D341Med (cell line): ENCODE measurements around the gene LACTBL1.

Source experiments
- DNase-seq: peaks from one replicate; pipeline ENCODE4 v3.0.0; 2012; ENCODE audit warnings: low spot score

The LACTBL1 gene

DNA sequence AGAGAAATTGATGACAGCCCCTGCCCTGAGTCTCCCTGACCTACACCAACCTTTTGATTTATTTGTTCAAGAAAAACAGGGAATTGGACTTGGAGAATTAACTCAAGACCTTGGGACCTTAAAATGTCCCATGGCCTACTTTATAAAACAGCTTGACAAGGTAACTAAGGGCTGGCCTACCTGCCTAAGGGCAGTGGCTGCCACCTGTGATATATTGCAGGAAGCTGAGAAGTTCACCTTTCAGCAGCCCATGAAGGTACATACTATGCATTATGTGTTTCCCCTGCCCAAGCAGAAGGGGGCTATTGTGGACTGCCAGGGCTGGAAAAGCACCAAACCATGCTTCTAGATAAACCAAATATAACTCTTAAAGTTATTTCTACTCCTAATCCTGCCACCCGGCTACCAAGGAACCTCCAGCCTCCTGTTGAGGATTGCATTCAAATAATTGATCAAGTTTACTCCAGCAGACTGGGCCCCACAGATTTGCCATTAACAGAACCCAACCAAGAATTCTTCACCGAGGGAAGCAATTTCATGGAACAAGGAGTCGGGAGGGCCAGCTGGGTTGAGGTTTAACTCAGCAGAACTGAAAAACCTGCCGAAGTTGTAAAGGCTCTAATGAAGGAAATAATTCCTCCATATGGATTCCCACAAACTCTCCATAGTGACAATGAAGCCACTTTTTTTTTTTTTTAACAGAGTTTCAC is 28.2 kb downstream of the LACTBL1 start:
- DNase-seq, result no peak

DNA sequence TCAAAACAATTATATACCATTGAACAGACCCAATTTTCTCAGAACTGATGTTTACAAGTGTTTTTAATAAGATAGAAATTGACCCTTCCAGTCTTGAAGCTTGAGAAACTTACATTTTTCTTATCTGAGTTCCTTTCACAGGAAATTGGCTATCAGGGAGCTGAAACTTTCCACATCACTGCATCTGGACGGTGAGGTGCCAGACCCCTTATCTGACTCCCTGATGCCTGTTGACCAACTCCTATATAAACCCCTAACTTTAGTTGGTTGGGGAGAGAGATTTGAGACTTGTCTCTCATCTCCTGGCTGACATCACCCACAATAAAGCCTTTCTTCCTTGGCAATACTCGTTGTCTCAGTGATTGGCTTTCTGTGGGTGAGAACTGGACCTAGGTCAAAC is 31.4 kb downstream of the LACTBL1 start:
- DNase-seq, result no peak

DNA sequence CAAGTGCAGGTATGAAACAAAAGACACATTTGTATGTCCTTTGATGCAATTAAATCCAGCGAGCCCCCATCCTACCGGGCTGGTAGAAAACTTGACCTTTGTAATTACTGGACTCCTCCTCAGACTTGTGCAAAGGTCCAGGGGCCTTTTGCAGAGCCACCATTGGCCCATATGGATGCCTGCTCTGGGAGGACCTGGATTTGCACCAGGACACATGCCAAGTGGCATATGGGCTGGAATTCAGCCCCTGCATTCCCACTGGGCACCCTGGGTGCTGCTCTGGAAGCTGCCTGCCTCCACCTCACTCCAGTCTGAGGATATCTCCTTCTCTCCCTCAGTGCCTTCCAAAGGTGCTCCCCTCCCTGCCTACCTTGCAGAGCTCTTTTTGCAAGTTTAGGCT is 36.0 kb downstream of the LACTBL1 start:
- peak; percentile 25 for DNase-seq

DNA sequence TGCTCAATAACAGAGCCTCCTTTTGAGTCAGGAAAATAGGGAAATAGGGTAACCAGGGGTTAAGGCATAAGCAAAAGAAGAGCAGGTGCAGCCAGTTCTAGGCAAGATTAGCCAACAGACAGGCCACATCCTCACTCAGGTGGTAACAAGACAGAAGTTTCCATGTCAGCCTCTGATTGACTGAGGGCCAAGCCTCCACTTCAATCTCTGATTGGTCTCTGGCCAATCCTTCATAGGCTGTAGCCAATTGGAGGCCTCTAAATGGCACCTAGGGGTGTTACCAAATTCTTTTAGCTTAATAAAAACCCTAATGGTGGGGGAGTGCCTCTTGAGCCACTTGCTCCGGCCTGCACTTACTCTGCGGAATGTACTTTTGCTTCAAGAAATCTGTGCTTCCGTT is 37.2 kb downstream of the LACTBL1 start:
- peak; percentile 15 for DNase-seq

DNA sequence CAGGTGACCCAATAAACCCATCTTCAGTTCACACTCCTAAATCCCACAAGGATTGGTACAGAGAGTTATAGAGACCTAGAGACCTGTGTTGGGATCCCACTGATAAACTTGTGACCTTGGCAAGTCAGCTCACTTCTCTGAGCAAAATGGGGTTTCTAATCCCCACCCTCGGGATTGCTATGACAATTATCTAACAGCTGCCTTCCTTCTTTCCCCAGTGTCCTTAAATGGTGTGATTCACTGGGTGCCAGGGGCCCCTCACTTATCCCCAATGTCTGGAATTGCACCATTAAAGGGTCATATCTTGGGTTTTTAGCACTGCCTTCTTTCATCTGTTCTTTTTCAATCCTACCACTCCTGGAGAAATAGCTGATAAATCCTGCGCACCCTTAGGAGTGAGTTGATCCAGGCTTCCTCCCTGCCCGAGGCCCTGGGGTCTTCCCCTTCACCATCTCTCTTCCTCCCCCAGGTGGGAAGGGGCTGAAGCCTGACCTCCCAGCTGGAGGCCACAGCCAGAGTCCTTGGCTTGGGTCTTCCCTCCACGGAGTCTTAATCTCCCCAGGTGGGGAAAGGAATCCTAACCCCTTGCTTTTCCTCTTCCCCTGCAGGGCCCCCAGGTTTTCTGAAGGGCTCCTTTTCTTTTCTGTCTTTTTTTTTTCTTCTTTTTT is 39.7 kb downstream of the LACTBL1 start:
- DNase-seq, result peak; percentile 47

DNA sequence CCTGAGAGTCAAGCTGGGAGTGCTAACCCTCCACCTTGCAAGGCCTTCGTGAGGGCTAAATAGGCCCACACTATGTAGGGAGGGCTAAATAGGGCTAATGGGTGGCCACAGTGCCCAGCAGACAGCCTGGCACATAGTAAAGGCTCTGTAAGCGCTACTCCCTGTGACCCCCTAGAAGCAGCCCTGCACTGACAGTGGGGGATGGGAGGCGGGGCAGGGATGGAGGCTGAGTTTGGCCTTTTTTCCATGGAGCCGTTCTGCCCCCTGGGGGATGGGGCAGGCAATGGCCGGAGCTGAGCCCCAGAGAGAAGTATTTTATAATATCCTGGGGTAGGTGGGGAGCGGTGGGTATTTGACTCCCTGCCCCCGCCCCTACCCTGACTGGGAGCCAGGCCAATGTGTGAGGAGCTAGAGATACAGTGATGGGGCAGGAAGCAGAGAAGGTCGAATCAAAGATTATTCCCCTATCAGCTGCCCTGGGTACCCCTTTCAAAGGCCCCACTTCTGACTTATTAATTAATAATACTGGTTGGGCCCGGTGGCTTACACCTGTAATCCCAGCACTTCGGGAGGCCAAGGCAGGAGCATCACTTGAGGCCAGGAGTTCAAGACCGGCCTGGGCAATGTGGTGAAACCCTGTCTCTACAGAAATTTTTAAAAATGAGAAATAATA is 42.3 kb downstream of the LACTBL1 start:
- DNase-seq, result peak; percentile 88

DNA sequence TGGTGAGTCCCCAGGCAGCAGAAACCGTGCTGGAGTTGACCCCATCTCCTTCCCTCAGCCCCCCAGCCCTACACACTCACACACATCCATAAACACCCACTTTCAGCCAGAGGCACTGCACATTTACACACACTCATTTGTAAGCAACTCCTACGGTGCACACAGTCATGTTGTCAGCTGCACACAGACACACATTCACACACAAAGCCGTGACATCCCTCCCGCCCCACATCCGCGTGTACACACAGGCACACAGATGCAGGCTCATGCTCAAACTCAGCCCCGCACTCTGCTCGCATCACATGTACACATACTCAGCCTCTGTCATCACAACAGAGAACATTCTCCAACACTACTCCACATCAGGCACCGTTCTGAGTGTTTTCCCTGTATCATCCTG is 47.6 kb downstream of the LACTBL1 start:
- peak; percentile 9 for DNase-seq

DNA sequence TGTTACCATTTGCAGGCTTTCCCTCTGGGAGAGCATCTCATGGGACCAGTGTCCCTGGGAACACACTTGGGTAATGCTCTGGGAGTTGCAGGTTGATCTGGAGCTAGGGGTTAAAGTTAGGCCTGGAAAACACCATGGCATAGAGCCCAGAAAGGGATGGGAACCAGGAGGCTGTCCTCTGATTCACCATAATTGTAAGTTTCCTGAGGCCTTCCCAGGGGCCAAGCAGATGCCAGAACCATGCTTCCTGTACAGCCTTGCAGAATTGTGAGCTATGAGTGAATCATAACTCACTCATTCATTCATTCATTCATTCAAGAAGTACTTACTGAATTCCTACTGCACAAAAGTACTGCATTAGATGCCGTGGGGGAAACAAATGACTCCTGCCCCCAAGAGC is 50.0 kb downstream of the LACTBL1 start:
- no peak for DNase-seq

DNA sequence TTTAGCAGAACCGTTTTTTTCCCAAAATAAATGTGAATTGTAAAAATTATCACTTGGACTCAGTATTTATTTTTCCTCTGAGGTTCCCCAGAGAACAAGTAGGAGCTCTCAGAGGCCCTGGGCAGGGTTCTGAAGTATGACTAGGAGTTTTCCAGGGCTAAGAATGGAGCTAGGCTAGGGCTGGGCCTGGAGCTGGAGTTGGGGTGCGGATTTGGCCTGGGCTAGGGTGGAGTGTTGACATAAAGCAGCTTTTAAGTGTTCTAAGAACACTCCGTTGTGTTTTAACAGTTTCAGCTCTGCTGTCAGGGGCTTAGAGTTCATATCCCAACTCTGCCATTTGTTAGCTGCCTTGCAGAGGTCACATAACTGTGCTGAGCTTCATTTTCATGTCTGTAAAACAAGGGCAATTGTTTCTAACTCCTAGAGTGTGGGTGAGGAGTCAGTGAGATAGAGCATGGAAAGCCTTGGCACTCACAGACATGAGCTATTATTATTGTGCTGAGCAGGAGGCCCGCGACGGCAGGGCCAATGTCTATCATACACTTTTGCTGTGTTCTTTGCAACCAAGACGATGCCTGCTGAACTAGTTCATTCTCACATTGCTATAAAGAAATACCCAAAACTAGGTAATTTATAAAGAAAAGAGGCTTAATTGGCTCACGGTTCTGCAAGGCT is 51.1 kb downstream of the LACTBL1 start:
- DNase-seq, result no peak

DNA sequence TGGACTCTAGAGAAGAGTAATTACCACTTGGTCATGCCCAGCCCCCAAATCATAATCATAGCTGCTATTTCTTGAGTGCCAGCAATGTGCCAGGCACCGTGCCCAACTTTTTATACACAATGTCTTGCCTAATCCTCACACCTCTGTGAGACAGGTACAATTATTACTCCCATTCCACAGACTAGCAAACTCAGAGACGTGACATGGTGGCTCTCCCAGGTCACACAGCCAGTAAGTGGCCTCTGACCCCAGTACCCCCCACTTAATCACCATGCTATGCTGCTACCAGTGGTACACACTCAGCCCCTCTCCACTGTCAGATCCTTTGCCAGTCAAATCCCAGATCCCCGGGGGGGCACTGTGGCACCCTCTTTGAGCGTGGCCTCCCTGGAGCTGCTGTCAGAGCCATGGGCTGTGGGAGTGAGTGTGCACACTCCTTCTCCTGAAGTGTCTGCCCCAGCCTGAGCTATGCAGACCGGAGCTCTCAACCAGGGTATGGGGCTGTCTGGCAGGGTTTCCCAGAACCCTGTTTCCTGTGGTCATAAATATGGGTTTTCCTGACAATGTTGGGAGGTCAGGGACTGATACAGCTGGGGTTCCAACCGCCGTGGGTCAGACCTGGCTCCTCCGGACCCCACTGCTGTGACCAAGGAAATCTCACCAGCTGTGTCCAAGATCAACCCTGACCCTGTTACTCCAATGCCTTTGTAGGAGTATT is 51.8 kb downstream of the LACTBL1 start:
- no peak for DNase-seq

DNA sequence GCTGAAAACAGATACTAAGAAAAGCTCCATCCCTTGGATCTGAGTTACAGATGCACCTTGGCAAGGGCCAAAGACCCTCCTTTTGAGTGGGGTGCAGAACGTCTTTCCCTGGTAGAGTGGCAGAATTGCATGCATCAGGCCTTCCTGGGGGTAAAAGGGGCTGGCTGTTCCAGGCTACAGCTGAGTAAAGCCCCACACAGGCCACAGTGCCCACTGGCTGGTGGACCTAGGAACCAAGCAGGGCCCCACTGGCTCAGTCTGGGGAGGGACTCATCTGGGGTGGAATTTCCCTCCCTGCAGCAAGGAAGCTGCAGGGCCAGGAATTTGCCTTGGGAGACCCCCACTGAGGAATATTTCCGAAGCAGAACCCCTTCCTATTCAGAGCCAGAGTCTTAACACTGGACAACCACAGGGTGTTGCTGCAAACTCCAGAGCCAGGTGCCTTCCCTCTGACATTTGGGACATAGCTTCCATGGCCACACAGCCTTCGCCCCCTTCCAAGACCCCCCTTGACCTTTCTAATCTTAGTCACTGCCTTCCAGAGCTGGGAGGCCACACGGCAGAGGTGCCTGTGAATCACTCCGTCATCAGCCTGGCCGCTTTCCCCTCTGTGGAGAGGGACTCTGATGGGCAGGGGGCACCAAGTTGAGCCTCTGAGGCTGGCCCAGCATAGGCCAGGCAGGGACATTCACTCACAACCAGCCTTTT is 52.5 kb downstream of the LACTBL1 start:
- DNase-seq, result no peak

DNA sequence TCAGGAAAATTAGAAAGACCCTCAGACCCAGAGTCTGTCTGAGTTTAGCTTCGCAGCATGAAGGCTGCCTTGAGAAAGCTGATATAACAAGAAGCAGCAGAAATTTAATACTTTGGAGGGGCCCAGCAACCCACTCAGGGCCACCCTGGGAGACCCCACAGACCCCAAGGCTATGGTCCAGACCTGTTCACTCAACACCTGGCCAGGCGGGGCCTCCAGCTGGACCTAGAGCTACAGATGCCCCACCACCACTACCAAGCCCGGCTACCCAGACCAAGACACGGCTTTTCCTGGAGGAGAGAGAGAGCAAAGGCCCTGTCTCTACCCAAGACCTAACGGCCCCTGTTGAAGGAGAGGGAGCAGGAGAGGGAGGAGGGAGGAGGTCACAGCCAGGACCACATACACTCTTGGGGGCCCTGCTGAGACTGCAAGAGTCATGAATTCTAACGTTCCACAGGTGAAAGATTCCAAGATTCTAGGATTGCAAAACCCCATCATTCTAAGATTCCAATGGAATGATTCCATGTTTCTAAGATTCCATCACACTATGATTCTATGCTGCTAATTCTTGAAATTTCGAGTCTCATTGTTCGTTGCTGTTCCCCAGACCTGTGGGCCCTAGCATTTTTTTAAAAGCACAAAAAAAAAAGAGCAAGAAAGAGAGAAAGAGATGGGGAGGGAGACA is 53.2 kb downstream of the LACTBL1 start:
- DNase-seq, result no peak

DNA sequence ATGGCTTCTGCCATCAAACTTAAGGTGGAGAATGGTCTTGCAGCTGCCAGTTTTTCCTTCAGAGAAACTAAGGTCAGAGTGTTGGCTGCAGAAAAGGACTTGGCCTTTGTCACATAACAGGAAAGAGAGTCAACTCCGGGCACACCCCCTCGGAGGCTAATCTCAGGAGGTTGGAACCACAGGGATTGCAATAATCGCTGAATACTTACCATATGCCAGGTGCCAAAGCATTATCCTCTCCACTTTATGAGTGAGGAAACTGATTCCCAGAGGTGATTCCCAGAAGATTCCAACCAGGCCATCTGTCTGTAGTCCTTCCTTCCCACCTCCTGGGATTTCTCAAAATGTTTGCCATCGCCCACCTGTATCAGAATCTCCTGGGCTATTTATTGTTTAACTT is 54.0 kb downstream of the LACTBL1 start:
- peak; percentile 64 for DNase-seq

DNA sequence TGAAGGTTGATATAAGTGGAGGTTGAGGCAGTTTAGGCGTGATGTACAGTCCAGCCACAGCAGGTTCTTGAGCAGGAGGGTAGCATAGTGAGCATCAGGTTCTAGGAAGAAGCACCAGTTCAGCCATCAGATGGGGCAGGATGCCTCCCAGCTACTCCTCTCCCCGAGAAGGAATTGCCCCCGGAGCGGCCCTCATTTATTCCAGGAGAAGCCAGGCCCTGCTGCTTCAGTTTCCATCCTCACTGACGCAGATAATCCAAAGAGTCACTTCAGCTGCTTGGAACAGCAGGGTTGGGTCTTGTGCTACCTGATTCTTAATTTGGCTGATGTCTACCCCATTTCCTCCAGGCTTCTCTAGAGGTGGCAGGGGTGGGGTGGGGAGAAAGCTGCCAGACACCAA is 54.7 kb downstream of the LACTBL1 start:
- DNase-seq, result no peak

DNA sequence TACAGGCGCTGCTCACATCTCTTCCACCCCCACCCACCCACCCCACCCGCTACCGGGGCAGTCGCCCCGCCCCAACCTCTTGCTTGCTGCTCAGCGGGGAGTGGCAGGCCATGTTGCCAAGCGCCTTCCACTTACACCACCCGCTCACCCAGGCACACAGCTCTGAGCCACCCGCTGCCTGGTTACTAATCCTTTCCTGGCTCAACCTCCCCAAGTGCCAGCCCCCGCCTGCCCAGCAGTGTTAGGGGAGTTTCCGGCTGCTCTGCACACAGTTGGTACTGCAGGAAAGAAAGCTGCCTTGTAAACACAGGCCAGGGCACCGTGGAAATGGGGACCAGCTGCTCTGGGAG is 56.2 kb downstream of the LACTBL1 start:
- DNase-seq, result peak; percentile 77

DNA sequence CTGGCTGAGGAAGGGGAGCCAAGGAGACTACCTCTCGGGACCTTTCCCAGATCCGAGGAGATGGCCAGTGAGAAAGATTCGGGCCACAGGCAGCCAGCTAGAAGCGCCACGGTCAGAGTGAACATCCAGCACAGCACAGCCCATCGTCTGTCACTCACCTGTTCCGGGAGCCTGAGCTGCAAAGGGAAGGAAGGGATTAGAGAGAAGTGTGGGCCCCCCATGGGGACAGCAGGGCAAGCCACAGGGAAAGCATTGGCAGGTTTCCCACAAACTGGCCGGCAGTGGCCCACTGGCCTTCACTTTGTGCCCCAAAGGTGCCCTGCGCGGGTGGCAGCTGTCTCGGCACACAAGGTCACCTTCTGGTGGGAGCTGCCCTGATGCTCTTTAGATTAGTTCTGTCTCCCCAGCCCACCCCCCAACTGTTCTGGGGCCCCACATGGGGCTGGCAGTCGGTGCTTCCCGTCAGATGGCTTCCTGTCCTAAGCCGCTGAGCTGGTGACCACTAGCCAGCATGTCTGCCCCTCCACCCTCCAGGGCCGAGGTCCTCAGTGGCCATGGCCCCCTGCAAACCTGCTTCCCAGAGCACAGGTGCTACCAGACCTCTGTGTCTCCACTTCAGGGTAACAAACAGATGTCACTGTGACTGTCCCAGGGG is 56.7 kb downstream of the LACTBL1 start:
- DNase-seq, result no peak

DNA sequence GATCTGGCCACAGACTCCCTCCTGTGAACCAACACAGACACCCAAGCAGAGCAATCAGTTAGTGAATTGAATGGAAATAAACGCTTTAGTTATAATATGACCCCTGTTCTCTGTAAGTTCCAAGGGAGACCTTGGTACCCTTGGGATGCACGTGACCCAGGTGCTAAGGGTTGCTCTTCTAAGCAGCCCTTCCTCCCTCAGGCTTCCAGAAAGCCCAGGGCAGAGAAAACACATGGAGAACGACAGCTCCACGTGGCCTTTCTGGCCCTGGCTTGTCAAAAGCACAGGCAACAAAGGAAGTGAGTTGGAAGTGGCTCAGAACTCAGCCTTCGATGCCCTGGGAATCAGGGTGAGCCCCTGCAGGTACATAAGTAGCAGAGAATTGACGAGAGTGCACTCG is 57.4 kb downstream of the LACTBL1 start:
- DNase-seq, result no peak

DNA sequence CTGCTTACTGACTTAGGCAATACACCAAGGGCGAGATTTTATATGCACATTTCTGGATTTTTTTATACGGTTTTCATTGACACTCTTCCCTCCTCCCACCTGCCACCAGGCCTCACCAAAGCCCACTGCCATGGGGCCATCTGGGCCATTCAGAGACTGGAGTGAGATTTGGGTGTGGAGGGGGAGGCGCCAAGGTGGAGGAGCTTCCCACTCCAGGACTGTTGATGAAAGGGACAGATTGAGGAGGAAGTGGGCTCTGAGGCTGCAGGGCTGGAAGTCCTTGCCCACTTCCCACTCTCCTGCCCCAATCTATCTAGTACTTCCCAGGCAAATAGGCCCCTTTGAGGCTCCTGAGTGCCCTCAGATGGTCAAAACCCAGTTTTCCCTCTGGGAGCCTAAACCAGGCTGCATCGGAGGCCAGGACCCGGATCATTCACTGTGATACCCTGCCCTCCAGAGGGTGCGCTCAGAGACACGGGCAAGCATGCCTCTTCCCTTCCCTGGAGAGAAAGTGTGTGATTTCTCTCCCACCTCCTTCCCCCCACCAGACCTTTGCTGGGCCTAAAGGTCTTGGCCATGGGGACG is 57.9 kb downstream of the LACTBL1 start:
- no peak for DNase-seq

DNA sequence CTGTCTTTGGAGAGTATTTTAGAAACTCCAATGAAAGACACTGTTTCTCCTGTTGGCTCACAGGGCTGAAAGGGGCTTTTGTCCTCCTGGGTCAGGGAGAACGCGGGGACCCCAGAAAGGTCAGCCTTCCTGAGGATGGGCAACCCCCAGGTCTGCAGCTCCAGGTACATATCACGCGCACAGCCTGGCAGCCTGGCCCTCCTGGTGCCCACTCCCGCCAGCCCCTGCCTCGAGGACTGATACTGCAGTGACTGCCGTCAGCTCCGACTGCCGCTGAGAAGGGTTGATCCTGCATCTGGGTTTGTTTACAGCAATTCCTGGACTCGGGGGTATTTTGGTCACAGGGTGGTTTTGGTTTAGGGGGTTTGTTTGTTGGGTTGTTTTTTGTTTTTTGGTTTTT is 58.5 kb downstream of the LACTBL1 start:
- DNase-seq, result no peak
